GM12878 (cell line): ENCODE data around the gene SPC24. TPM values are rescaled to one million over a fixed set of nuclear protein-coding genes. Genes with fewer than 3 reads are reported as not detected.

ENCODE experiments used
- ATAC-seq: fragments of 200-7000 bp; cut with Tn5 transposase; 3 replicates; pipeline ENCODE4 v1.9.1; 2020; ENCODE audit warnings: mild to moderate bottlenecking, moderate library complexity
- BruUV-seq: library from RNA; stranded (reverse); fragments of 400-500 nt; replicated peaks from 2 replicates; lab custom pipeline; 2021; lab: Mats Ljungman, UMichigan
- CTCF ChIA-PET: fragments of 300-600 bp; sonication (Branson Sonifier 250); formaldehyde crosslinking; extraction: SDS; loops from one replicate; lab custom pipeline; 2021; ENCODE audit warnings: inconsistent platforms; lab: Yijun Ruan, JAX
- POLR2A ChIA-PET: fragments of 350-600 bp; formaldehyde crosslinking; extraction: SDS; loops from one replicate; lab custom pipeline; 2021; ENCODE audit warnings: inconsistent platforms; lab: Charles Lee
- RAD21 ChIA-PET: fragments of 300-600 bp; sonication (Branson Sonifier 250); formaldehyde crosslinking; loops from one replicate; lab custom pipeline; 2023; ENCODE audit warnings: antibody characterized with exemption; ENCODE audit not compliant: unreplicated experiment; lab: Charles Lee
- SMC1A ChIA-PET: fragments of 300-600 bp; sonication (Branson Sonifier 250); formaldehyde crosslinking; loops from one replicate; lab custom pipeline; 2023; ENCODE audit not compliant: unreplicated experiment, uncharacterized antibody; lab: Charles Lee
- DNase-seq: peaks from one replicate; pipeline ENCODE4 v3.0.0-alpha.2; 2011; ENCODE audit warnings: low read depth, low spot score
- FAIRE-seq: peaks from 3 replicates; lab custom pipeline; 2011; peaks lifted over from hg19 to GRCh38; lab: Jason Lieb, UNC
- H2AFZ ChIP-seq: 2 replicates; pipeline ENCODE4 v1.6.0; 2011; ENCODE audit warnings: low read depth, low read length, control low read depth; ENCODE audit not compliant: control insufficient read depth
- H3K27ac ChIP-seq: 2 replicates; pipeline ENCODE4 v1.5.1; 2011; ENCODE audit warnings: control low read depth; ENCODE audit not compliant: control insufficient read depth, insufficient read depth
- H3K27me3 ChIP-seq, 2 experiments: replicated peaks in 1 of 2; 2 replicates each; pipeline versions ENCODE4 v1.6.0 to v1.6.1; 2011; ENCODE audit warnings: low read length in 1 of 2; ENCODE audit not compliant: control insufficient read depth in 2 of 2, insufficient read depth in 2 of 2
- H3K36me3 ChIP-seq, 2 experiments: 2 replicates each; pipeline ENCODE4 v1.5.1; 2011; ENCODE audit warnings: low read length in 1 of 2; ENCODE audit not compliant: control insufficient read depth in 2 of 2, insufficient read depth in 2 of 2
- H3K4me1 ChIP-seq: 2 replicates; pipeline ENCODE4 v1.6.1; 2011; ENCODE audit warnings: mild to moderate bottlenecking, low read length, moderate library complexity, mixed read lengths; ENCODE audit not compliant: control insufficient read depth, insufficient read depth
- H3K4me2 ChIP-seq: 2 replicates; pipeline ENCODE4 v1.6.0; 2011; ENCODE audit warnings: control low read depth; ENCODE audit not compliant: control insufficient read depth, insufficient read depth
- H3K4me3 ChIP-seq: fragments of 200-600 bp; sonication (generic); 2 replicates; pipeline ENCODE4 v1.5.1; 2016
- H3K79me2 ChIP-seq: 2 replicates; pipeline ENCODE4 v1.6.0; 2011; ENCODE audit warnings: low read length; ENCODE audit not compliant: control insufficient read depth, insufficient read depth
- H3K9ac ChIP-seq: 2 replicates; pipeline ENCODE4 v1.8.0; 2011; ENCODE audit warnings: low read length, control low read depth, mixed read lengths; ENCODE audit not compliant: control insufficient read depth, insufficient read depth
- H3K9me3 ChIP-seq: replicated peaks from 3 replicates; pipeline ENCODE4 v1.5.1; 2011; ENCODE audit warnings: mild to moderate bottlenecking, low read length; ENCODE audit not compliant: control insufficient read depth, insufficient read depth
- H4K20me1 ChIP-seq: 2 replicates; pipeline ENCODE4 v1.6.0; 2011; ENCODE audit not compliant: control insufficient read depth, insufficient read depth
- CBX5 ChIP-seq: sonication (generic); IDR thresholded peaks from 2 replicates; pipeline ENCODE4 v1.6.1; 2016; ENCODE audit warnings: low read depth, moderate library complexity, mild to moderate bottlenecking, inconsistent platforms
- CHD4 ChIP-seq: fragments of 200-600 bp; sonication (generic); IDR thresholded peaks from 2 replicates; pipeline ENCODE4 v1.6.1; 2016; ENCODE audit warnings: mild to moderate bottlenecking
- MTA2 ChIP-seq: fragments of 450-650 bp; IDR thresholded peaks from 2 replicates; pipeline ENCODE4 v1.6.1; 2016; ENCODE audit warnings: low read depth, mild to moderate bottlenecking, moderate library complexity
- POLR2AphosphoS5 ChIP-seq: IDR thresholded peaks from 2 replicates; pipeline ENCODE4 v1.6.1; 2011; ENCODE audit warnings: mild to moderate bottlenecking, low read length, inconsistent platforms
- WGBS: methylation state at CpG from one replicate; pipeline ENCODE4 v1.1.6; 2016; ENCODE audit warnings: low lambda C conversion rate; ENCODE audit not compliant: insufficient replicate concordance, insufficient coverage; ENCODE audit errors: missing lambda C conversion rate; 5-methylcytosine and 5-hydroxymethylcytosine counted together
- in situ Hi-C: fragments of 300-500 bp; cut with MboI; formaldehyde crosslinking; loops from 9 replicates; pipeline ENCODE4 v1.14.3; 2018; ENCODE audit warnings: mixed read lengths
- intact Hi-C: fragments of 100-400 bp; cut with micrococcal nuclease; formaldehyde crosslinking; loops from one replicate; pipeline ENCODE4 v1.14.2; 2022; ENCODE audit not compliant: unreplicated experiment
- polyA plus RNA-seq, 11 experiments: library from polyadenylated mRNA; depleted of rRNA in 4 of 11; unstranded in 6 of 11; stranded (reverse) in 5 of 11; fragments of >200 nt; fragmentation: Nextera tagmentation in 4 of 11; fragmentation: Illumina TruSeq in 1 of 11; extraction: Ambion mirVana in 4 of 11; extraction: Trizol in 1 of 11; gene quantifications; 1 replicate in 1 of 11; 2 replicates in 10 of 11; pipeline versions ENCODE4 v1.2.1 to v1.2.3, GENCODE V29; 2011 to 2016; ENCODE audit warnings: inconsistent platforms in 2 of 11, missing spikeins in 2 of 11, low read depth in 1 of 11
- total RNA-seq, 4 experiments: library from RNA; depleted of rRNA in 3 of 4; stranded (reverse); fragments of >200 nt in 3 of 4; fragmentation: Illumina TruSeq in 1 of 4; extraction: Trizol in 1 of 4; gene quantifications; 2 replicates each; pipeline versions ENCODE4 v1.2.1 to v1.2.3, GENCODE V29; 2013 to 2021
- TF ChIP-seq, protein P1 (sequence below): fragments of 450-650 bp; IDR thresholded peaks from 2 replicates; pipeline ENCODE4 v1.6.1; 2016; ENCODE audit warnings: mild to moderate bottlenecking, moderate library complexity, borderline replicate concordance

SPC24 gene
- total and polyA plus RNA-seq, 10 of the 15 experiments (the other 5 are each of a cell fraction or from before 2014, with no cell fraction given) = 9.4 to 72.6 (median 40.7) TPM

- H3K27me3 ChIP-seq = no peaks in the 10 kb centered on the region
- H3K79me2 ChIP-seq = no peaks in the 10 kb centered on the region
- POLR2A ChIA-PET = interaction anchor here (0.6 kb wide), 1 partner anchor 368 kb away, joined by 3 read pairs; the partner anchor contains the start of gene ELOF1
- peaks cover 26% of the 10 kb centered on the region for H3K4me1 ChIP-seq
- no peak overlapping the region for H3K4me3 ChIP-seq
- no peak overlapping the region for H3K9ac ChIP-seq
- H3K27ac ChIP-seq = no peak overlapping the region
- H3K9me3 ChIP-seq = no peaks in the 10 kb centered on the region; the same call in 2 of the 3 replicates
- CTCF ChIA-PET = no interaction called here
- FAIRE-seq = peak; percentile 84
- ATAC-seq = no peak
- no peaks in the 10 kb centered on the region for H4K20me1 ChIP-seq
- RAD21 ChIA-PET = no interaction called here
- H2AFZ ChIP-seq = no peak overlapping the region
- no peaks in the 10 kb centered on the region; a peak in 1 of 4 replicates for H3K36me3 ChIP-seq
- in situ Hi-C loops = no loop called here
- 72% methylated on average over 8 of the region's 8 CpGs for WGBS
- intact Hi-C loops = no loop called here
- no peak overlapping the region for H3K4me2 ChIP-seq
- SMC1A ChIA-PET = no interaction called here
- DNase-seq = no peak
- no peak for TF ChIP-seq CBX5
- no peak for TF ChIP-seq CHD4
- TF ChIP-seq MTA2 = no peak
- no TSS peak for BruUV-seq
Measured at GRCh38 chr19:11190501-11190900, 34.9 kb upstream of the SPC24 start.

DNA sequence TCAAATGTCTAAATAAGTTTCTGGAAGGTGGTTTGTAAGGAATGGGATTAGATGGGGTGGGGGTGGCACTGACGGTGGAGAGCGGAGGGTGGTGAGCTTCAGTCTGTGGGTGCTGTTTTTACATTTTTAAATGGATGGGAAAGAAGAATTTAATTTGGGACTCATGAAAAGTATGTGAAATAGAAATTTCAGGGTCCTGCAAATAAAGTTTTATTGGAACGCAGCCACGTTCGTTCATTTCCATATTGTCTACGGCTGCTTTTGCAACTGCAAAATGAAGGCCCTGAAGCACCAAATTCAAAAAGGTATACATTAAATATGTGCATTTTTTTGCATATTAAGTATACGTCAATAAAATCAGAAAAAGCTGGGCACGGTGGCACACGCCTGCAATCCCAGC lies 31.9 kb upstream of the SPC24 start:
- Histone ChIP-seq H2AFZ (no peak overlapping the region), H3K27ac (no peak overlapping the region), H4K20me1 (no peaks in the 10 kb centered on the region), H3K27me3 (no peaks in the 10 kb centered on the region)
- DNase-seq = no peak
- 69% methylated on average over 9 of the region's 9 CpGs for WGBS
- in situ Hi-C loops = no loop called here
- TF ChIP-seq POLR2AphosphoS5 = no peak
- TF ChIP-seq, protein P1, sequence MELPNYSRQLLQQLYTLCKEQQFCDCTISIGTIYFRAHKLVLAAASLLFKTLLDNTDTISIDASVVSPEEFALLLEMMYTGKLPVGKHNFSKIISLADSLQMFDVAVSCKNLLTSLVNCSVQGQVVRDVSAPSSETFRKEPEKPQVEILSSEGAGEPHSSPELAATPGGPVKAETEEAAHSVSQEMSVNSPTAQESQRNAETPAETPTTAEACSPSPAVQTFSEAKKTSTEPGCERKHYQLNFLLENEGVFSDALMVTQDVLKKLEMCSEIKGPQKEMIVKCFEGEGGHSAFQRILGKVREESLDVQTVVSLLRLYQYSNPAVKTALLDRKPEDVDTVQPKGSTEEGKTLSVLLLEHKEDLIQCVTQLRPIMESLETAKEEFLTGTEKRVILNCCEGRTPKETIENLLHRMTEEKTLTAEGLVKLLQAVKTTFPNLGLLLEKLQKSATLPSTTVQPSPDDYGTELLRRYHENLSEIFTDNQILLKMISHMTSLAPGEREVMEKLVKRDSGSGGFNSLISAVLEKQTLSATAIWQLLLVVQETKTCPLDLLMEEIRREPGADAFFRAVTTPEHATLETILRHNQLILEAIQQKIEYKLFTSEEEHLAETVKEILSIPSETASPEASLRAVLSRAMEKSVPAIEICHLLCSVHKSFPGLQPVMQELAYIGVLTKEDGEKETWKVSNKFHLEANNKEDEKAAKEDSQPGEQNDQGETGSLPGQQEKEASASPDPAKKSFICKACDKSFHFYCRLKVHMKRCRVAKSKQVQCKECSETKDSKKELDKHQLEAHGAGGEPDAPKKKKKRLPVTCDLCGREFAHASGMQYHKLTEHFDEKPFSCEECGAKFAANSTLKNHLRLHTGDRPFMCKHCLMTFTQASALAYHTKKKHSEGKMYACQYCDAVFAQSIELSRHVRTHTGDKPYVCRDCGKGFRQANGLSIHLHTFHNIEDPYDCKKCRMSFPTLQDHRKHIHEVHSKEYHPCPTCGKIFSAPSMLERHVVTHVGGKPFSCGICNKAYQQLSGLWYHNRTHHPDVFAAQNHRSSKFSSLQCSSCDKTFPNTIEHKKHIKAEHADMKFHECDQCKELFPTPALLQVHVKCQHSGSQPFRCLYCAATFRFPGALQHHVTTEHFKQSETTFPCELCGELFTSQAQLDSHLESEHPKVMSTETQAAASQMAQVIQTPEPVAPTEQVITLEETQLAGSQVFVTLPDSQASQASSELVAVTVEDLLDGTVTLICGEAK = peak; percentile 52
- TF ChIP-seq, all 136 proteins: peak for 1
- no peak overlapping the region for H3K4me3 ChIP-seq
- no TSS peak for BruUV-seq
- ATAC-seq (no peak), FAIRE-seq (no peak)
- peaks cover 3% of the 10 kb centered on the region; the same call in 1 of the 3 replicates for H3K9me3 ChIP-seq
- SMC1A ChIA-PET = no interaction called here
- POLR2A ChIA-PET = interaction anchor here (0.5 to 1.0 kb wide), 2 partner anchors 11 to 93 kb away, joined by 3 to 9 read pairs; no protein-coding TSS in a partner anchor
- H3K9ac ChIP-seq = no peak overlapping the region
- no peaks in the 10 kb centered on the region for H3K36me3 ChIP-seq
- H3K4me1 ChIP-seq = peaks cover 18% of the 10 kb centered on the region
- no peaks in the 10 kb centered on the region for H3K79me2 ChIP-seq
- H3K4me2 ChIP-seq = no peak overlapping the region
- CTCF ChIA-PET = interaction anchor here (0.6 to 1.8 kb wide), 2 partner anchors 52 to 152 kb away, joined by 3 to 4 read pairs; no protein-coding TSS in a partner anchor
- RAD21 ChIA-PET = no interaction called here
- intact Hi-C loops = no loop called here
